Activated T-helper 1 cell treated with anti-CD3 and anti-CD28 coated beads, Interleukin-12 subunit alpha, Interleukin-12 subunit beta, Interleukin-2, Interleukin-4 antibody, amounts not matched to agents 30 ng/mL and 10 ng/mL and 1 ng/mL, durations not matched to agents 14 hours and 24 hours and 36 hours (primary cell): ENCODE data around the gene TNRC6A. TPM values are rescaled to one million over a fixed set of nuclear protein-coding genes. Genes with fewer than 3 reads are reported as not detected.
"Not testable (repeated sequence)": the region's sequence is repeated elsewhere in the genome, so short reads cannot be mapped to it uniquely, and the experiment has no call there.

Experiments
- DNase-seq: peaks from one replicate; pipeline ENCODE4 v3.0.0; 2021; ENCODE audit warnings: low spot score
- H3K27ac Mint-ChIP-seq: one replicate; pipeline ENCODE4 v1.8.0; 2021; ENCODE audit warnings: mild to moderate bottlenecking, mixed read lengths
- H3K27me3 Mint-ChIP-seq: one replicate; pipeline ENCODE4 v1.8.0; 2022; ENCODE audit warnings: mild to moderate bottlenecking, moderate library complexity, mixed read lengths; ENCODE audit not compliant: insufficient read depth
- H3K36me3 Mint-ChIP-seq: one replicate; pipeline ENCODE4 v1.8.0; 2021; ENCODE audit warnings: low read depth, mixed read lengths
- H3K4me1 Mint-ChIP-seq: one replicate; pipeline ENCODE4 v1.8.0; 2021; ENCODE audit warnings: low read depth, mixed read lengths
- H3K4me3 Mint-ChIP-seq: one replicate; pipeline ENCODE4 v1.8.0; 2021; ENCODE audit warnings: mild to moderate bottlenecking, moderate library complexity, mixed read lengths
- H3K9me3 Mint-ChIP-seq: one replicate; pipeline ENCODE4 v1.8.0; 2021; ENCODE audit warnings: mixed read lengths
- intact Hi-C: fragments of 100-400 bp; cut with micrococcal nuclease; formaldehyde crosslinking; loops from one replicate; pipeline ENCODE4 v1.15.1; 2024
- total RNA-seq: library from RNA; stranded (reverse); gene quantifications from 2 replicates; pipeline ENCODE4 v1.2.3, GENCODE V29; 2022

TNRC6A gene
- total RNA-seq, 1 donor from 2014 or later = 60.9 TPM

GRCh38 chr16:24730914-24731313 is 1.5 kb downstream of the TNRC6A start:
- Mint-ChIP-seq H3K27me3 (no peaks in the 10 kb centered on the region), H3K27ac (peak overlapping the region; percentile 66), H3K4me1 (peaks cover 42% of the 10 kb centered on the region), H3K4me3 (peak overlapping the region; percentile 92), H3K36me3 (peaks cover 28% of the 10 kb centered on the region), H3K9me3 (no peaks in the 10 kb centered on the region)
- DNase-seq = no peak
- intact Hi-C loops = loop anchor here (5.0 kb wide), 1 partner anchor 381 kb away; the partner anchor contains the start of gene LCMT1

DNA sequence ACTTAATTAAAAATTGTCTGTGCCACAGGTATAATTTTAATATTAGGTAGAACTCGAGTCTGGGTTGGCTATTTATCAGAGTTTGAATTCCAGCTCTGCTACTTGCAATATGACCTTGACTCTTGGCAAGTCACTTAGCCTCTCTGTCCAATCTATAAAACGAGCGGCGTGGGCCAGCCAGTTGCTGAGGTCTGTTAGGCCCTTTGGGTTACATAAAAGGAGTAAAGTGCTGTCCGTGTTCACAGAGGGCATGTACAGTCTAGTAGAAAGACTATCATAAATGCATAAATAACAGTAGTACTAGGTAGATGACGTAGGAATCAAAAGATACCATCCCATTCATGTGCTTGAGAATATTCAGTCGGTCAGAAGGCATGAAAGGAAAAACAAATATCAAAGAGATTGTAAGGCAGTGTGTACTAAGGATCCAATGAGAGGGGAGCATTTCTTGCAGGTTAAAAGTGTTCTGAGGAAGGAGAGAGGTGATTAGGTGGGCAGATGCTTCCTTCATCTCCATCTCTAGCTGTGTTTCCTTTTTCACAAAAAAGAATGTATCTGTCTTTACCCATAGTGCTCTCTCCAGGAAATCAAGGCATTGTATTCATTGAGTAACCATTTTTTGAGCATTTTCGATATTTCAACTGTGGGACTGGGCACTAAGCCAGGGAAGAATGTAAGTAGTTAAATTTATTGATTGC is 2.4 kb downstream of the TNRC6A start:
- peak overlapping the region; percentile 92 for H3K4me3 Mint-ChIP-seq
- intact Hi-C loops = loop anchor here (5.0 kb wide), 1 partner anchor 380 kb away; the partner anchor contains the start of gene LCMT1
- H3K9me3 Mint-ChIP-seq = no peaks in the 10 kb centered on the region
- H3K27ac Mint-ChIP-seq = peak overlapping the region; percentile 7
- H3K4me1 Mint-ChIP-seq = peaks cover 50% of the 10 kb centered on the region
- no peak for DNase-seq
- no peaks in the 10 kb centered on the region for H3K27me3 Mint-ChIP-seq
- peaks cover 28% of the 10 kb centered on the region for H3K36me3 Mint-ChIP-seq

DNA sequence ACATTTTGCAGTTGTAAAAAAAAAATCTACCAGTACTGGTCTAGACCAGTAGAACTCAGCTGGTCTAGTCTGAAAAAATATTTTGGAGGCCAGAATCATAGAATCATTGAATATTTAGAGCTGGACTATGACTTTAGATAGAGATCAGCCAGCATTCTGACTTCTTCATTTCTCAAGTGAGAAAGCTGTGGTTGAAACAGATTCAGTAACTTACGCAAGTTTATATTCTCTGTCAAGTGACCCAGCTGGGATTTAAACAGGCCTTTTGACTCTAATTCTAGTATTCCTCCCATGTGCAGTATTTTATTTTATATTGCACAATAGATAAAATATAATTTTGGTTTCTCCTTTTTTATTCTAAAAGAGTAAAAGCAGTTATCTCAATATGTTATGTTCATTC is 4.9 kb downstream of the TNRC6A start:
- no peaks in the 10 kb centered on the region for H3K27me3 Mint-ChIP-seq
- H3K4me3 Mint-ChIP-seq = no peak overlapping the region
- no peak for DNase-seq
- H3K4me1 Mint-ChIP-seq = peaks cover 56% of the 10 kb centered on the region
- H3K36me3 Mint-ChIP-seq = peaks cover 32% of the 10 kb centered on the region
- intact Hi-C loops = loop anchor here (5.0 kb wide), 1 partner anchor 378 kb away; the partner anchor contains the start of gene LCMT1
- no peaks in the 10 kb centered on the region for H3K9me3 Mint-ChIP-seq
- no peak overlapping the region for H3K27ac Mint-ChIP-seq

- Mint-ChIP-seq H3K27me3 (no peaks in the 10 kb centered on the region), H3K27ac (no peak overlapping the region), H3K36me3 (peaks cover 28% of the 10 kb centered on the region), H3K4me3 (no peak overlapping the region), H3K4me1 (peaks cover 61% of the 10 kb centered on the region), H3K9me3 (no peaks in the 10 kb centered on the region)
- no peak for DNase-seq
- intact Hi-C loops = no loop called here
Measured at GRCh38 chr16:24736758-24737157, 7.3 kb downstream of the TNRC6A start.

- Mint-ChIP-seq H3K27ac (no peak overlapping the region), H3K4me1 (peaks cover 54% of the 10 kb centered on the region), H3K4me3 (no peak overlapping the region), H3K36me3 (peaks cover 21% of the 10 kb centered on the region), H3K9me3 (no peaks in the 10 kb centered on the region), H3K27me3 (no peaks in the 10 kb centered on the region)
- intact Hi-C loops = no loop called here
- DNase-seq = no peak
Measured at GRCh38 chr16:24737391-24737871, 8.0 kb downstream of the TNRC6A start.

GRCh38 chr16:24737916-24738594 is 8.6 kb downstream of the TNRC6A start:
- no peak overlapping the region for H3K27ac Mint-ChIP-seq
- H3K4me1 Mint-ChIP-seq = peaks cover 52% of the 10 kb centered on the region
- intact Hi-C loops = no loop called here
- no peak overlapping the region for H3K4me3 Mint-ChIP-seq
- no peaks in the 10 kb centered on the region for H3K9me3 Mint-ChIP-seq
- no peak for DNase-seq
- H3K27me3 Mint-ChIP-seq = no peaks in the 10 kb centered on the region
- H3K36me3 Mint-ChIP-seq = peaks cover 20% of the 10 kb centered on the region

DNA sequence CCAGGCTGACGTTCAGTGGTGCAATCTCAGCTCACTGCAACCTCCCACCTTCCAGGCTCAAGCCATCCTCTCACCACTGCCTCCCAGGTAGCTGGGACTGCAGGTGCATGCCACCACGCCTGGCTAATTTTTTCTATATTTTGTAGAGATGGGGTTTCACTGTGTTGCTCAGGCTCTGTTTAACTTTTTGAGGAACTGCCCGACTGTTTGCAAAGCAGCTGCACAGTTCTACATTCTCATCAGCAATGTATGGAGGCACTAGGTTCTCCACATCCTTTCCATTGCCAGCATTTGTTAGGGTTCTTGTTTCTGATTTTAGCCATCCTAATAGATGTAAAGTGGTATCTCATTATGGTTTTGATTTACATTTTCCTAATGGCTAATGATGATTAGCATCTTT is 9.4 kb downstream of the TNRC6A start:
- Mint-ChIP-seq H3K27ac (no peak overlapping the region), H3K36me3 (peaks cover 13% of the 10 kb centered on the region), H3K27me3 (no peaks in the 10 kb centered on the region), H3K9me3 (no peaks in the 10 kb centered on the region), H3K4me1 (peaks cover 46% of the 10 kb centered on the region), H3K4me3 (no peak overlapping the region)
- DNase-seq = no peak
- intact Hi-C loops = no loop called here

- Mint-ChIP-seq H3K4me3 (no peak overlapping the region), H3K27ac (no peak overlapping the region), H3K36me3 (peaks cover 13% of the 10 kb centered on the region), H3K9me3 (no peaks in the 10 kb centered on the region), H3K4me1 (peaks cover 55% of the 10 kb centered on the region), H3K27me3 (no peaks in the 10 kb centered on the region)
- DNase-seq = no peak
- intact Hi-C loops = no loop called here
Measured at GRCh38 chr16:24741862-24742261, 12.4 kb downstream of the TNRC6A start.

DNA sequence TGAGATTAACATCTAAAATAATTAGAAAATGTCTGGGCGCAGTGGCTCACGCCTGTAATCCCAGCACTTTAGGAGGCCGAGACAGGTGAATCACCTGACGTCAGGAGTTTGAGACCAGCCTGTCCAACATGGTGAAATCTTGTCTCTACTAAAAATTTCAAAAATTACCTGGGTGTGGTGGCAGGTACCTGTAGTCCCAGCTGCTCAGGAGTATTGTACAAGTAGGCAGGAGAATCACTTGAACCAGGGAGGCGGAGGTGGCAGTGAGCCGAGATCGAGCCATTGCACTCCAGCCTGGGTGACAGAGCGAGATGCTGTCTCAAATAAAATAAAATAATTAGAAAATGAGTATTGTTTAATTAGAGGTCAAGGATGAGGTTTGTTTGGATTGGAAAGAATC is 13.2 kb downstream of the TNRC6A start:
- DNase-seq, H3K27me3 Mint-ChIP-seq, H3K9me3 Mint-ChIP-seq, intact Hi-C loops, H3K4me3 Mint-ChIP-seq, H3K27ac Mint-ChIP-seq: not testable (repeated sequence)
- Mint-ChIP-seq H3K36me3 (peaks cover 13% of the 10 kb centered on the region), H3K4me1 (peaks cover 54% of the 10 kb centered on the region)

GRCh38 chr16:24745391-24745790 is 15.9 kb downstream of the TNRC6A start:
- Mint-ChIP-seq H3K9me3 (no peaks in the 10 kb centered on the region), H3K36me3 (peaks cover 9% of the 10 kb centered on the region), H3K27me3 (no peaks in the 10 kb centered on the region), H3K4me1 (peaks cover 54% of the 10 kb centered on the region), H3K27ac (no peak overlapping the region), H3K4me3 (no peak overlapping the region)
- no peak for DNase-seq
- intact Hi-C loops = no loop called here

GRCh38 chr16:24745791-24746190 is 16.3 kb downstream of the TNRC6A start:
- intact Hi-C loops = no loop called here
- Mint-ChIP-seq H3K4me3 (no peak overlapping the region), H3K4me1 (peaks cover 50% of the 10 kb centered on the region), H3K27me3 (no peaks in the 10 kb centered on the region), H3K9me3 (no peaks in the 10 kb centered on the region), H3K27ac (no peak overlapping the region), H3K36me3 (peaks cover 8% of the 10 kb centered on the region)
- no peak for DNase-seq

- no peak for DNase-seq
- Mint-ChIP-seq H3K27me3 (no peaks in the 10 kb centered on the region), H3K27ac (no peak overlapping the region), H3K36me3 (peaks cover 7% of the 10 kb centered on the region), H3K4me1 (peaks cover 49% of the 10 kb centered on the region), H3K4me3 (no peak overlapping the region), H3K9me3 (no peaks in the 10 kb centered on the region)
- intact Hi-C loops = no loop called here
Measured at GRCh38 chr16:24747441-24747840, 18.0 kb downstream of the TNRC6A start.

DNA sequence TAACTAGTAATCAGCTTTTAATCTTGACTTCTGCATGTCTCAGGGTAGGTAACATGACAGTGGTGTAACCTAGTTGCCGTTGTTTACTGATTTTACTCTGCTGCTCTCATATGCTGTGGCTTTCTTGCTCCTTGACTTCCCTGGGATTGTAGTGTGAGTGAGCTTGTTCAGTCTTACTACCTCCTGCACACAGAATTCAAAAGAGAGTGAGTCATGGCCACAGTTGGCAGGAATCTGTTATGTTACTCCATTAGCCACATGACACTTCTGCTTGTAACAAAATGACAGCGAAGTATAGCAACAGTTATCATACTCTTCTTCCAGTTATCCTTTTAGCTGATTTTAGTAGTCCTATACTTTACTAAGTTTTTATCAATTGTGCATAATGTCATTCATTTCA is 18.8 kb downstream of the TNRC6A start:
- Mint-ChIP-seq H3K4me1 (peaks cover 57% of the 10 kb centered on the region), H3K27ac (no peak overlapping the region), H3K27me3 (no peaks in the 10 kb centered on the region), H3K4me3 (no peak overlapping the region), H3K36me3 (peaks cover 9% of the 10 kb centered on the region), H3K9me3 (no peaks in the 10 kb centered on the region)
- no peak for DNase-seq
- intact Hi-C loops = no loop called here
